ENCODE results near the gene BTG2.

The BTG2 gene

DNA sequence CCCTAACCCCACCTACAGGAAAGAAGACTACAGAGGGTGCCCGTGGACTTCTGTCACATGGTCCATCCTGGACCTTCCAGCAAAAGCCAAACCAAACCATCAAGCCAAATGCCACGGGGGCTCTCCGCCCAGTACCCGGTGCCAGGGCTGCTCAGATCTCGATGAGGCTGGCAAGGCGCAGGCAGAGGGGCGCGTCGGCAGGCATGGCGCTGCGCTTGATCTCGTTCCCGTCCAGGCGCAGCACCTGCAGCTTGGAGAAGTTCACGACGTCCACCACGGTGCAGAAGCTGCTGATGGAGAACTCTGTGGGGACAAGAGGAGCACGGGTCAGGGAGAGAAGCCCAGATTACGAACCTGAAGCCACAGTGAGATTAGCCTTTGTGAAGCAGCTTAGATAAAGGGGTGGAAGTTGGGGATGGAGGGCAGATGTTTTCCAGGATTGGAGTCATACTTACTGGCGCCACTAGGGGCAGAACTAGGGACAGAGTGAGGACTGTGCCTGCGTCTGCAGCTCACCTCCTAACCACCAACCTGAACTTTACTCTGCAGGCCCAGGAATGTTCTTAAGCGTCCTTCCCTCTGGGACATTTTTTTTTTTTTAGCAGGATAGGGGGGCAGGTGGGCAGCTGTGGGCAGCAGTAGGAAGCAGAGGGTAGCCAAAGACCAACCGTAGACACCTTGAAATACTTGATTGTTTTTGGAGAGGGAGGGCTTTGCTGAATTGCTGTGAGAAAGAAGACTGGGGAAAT, 37.0 kb downstream of the BTG2 start:
- peak; percentile 55 for DNase-seq (ENCODE audit: low spot score)

DNA sequence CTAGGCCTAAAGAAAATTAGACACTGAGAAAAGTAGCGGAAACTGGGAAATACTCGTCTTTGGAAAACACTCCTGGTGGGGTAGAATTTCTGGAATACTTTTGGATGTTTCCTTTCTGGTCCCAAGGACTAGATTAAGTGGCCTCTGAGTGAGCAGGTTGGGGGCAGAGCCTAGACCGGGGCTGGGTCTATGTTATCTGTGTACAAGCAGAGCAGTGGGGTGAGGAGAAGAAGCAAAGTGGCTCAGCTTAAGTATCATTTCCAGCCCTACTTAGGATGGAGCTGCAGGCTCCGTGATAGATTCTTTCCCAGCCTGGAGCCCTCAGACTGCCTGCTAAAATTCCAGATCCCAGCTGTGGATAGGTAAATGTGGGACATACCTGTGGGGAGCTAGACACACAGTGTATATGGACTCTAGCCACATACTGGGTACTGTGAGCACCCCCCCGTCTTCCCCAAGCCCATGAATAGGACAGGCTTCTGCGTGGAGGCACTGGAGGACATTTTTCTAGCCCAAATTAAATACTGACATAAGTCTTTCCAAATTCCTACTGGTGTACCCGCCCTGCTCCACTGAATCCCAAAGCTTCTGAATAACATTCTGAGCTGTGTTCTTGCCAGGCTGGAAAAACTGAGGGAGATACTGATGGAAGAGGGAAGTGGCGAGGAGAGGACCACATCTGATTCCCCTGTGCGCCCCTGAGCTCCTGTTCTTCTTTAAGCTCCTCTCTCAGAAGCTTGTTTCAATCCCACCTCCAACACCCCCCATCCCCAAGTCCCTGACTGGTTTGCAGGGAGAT, 38.8 kb downstream of the BTG2 start:
- no peak for DNase-seq (ENCODE audit: low spot score)

DNA sequence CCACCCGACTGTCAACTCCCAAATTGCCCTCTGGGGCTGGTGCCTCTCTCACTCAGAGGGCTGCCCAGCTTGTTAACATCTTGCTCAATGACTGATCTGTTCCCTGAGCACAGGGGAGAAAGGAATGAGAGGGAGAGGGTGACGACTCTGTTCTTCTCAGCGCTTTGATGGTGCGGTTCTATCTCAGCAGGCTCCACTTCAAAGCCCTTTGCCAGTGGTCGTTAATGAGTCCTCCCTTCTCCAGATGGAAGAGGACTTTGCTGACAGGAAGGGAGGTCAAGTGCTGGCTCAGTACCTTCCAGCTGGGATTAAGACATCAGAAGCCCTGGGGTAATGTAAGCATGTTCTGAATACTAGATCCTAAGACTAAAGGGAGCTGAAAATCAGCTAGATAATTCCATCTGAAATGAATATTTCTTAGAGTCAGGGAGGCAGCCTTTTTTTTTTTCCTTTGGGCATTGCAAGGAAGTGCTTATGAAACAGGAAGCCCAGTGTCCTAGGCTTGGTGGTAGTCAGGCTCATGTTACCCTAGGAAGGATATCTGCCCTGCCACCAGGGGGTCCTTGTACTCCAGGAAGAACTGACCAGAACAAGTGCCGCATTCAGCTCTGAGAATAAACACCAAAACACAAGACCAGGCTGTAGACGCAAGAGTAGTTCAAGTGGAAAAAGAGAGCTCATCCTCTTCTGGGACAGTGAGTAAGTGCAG, 40.9 kb downstream of the BTG2 start:
- peak; percentile 30 for DNase-seq (ENCODE audit: low spot score)

DNA sequence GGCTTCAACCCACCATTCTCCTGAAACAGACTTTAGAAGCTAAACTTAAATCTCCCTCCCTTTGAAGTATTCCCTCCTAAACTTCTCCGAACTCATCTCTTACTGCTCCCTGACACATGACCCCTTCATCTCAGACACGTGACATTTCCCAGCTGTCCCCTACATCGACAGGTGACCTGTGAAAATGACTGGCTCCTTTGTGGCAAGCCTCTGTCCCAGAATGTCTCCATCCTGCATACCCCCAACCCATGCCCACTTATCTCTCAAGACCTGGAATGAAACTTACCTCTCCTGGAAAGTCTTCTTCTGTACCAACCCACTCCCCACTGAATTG, 41.4 kb downstream of the BTG2 start:
- DNase-seq (ENCODE audit: low spot score) = no peak

DNA sequence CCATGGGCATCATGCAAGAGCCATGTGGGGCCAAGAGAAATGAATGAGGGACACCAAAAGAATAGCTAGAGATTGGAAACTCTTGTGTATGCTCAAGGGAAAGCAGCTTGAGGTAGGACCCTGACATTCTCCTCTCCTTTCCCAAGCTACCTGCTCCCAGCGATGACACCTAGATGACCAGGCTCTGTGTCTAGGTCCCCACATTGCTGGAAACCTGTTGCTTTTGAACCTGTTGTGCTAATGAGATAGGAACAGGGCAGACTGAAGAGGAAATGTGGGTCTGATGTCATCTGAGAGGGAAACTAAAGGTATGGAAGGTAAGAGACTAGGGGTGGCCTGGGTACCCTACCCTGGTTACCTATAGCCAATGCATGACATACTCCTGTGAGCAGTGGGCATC, 43.8 kb downstream of the BTG2 start:
- DNase-seq (ENCODE audit: low spot score) = no peak

DNA sequence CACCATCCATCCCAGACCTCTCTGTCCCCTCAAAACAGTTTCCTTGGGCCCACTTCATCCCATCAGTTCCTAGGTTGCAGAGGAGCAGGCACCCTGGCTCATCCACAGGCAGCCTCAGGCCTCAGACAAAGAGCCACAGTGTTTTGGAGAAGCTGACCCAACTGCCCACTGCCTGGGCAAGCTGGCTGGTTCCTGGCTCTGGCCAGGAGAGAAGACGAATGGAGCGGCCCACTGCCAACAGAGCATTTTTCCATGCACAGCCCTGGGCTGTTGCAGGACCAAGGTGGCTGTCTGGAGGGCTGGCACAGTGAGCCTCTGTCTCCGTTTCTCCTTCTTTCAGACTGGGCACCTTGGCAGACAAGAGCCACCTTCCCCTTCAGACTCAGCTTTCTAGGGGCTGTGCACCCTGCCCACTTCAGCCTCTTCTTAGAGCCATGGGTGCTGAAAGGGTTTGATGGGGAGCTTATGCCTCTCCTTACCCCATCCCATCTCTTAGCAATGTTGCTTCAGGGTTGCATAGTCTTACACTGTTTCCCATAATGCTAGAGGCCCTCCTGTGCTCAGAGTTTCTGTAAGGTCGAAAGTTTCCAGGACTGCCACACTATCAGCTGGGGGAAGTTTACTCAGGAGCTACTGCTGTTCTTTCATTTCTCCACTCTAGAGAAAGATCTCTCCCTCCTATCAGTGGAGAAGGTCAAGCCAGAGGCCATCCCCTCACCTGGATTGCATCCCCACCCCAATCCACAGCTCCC, 44.6 kb downstream of the BTG2 start:
- no peak for DNase-seq (ENCODE audit: low spot score)

DNA sequence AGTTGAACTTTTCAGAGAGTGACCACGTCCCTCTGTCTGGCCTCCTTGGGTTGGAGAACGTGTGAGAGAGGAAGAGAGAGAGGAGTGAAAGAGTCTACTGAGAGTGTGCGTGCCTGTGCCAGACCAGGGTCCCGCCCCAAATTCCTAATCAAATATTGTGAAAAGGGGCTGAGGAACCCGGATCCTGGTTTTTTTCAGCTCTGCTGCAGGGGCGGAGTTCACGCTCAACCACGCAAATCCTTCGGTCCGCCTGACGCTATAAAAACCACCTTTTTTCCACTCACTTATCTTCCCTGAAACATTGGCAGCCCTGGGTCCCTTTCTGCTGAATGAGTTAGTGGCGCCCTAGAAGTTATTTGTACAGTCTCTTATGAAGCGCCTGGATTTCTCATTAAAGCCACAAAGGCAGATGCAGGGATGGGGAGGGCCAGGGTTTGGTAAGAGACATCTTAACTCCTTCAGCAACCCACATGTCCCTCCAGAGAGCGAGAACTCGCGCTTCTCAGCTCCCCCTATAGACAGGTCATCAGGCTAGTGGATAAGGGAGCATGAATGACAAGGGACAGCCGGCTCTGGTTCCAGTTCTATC, 45.8 kb downstream of the BTG2 start, which contains the start of gene FMOD:
Gene FMOD, minus strand, starts transcription at position 86 of the 589 bp plus-strand sequence. CDS start 2,852 bp downstream, outside the sequence.
- DNase-seq (ENCODE audit: low spot score) = no peak

DNA sequence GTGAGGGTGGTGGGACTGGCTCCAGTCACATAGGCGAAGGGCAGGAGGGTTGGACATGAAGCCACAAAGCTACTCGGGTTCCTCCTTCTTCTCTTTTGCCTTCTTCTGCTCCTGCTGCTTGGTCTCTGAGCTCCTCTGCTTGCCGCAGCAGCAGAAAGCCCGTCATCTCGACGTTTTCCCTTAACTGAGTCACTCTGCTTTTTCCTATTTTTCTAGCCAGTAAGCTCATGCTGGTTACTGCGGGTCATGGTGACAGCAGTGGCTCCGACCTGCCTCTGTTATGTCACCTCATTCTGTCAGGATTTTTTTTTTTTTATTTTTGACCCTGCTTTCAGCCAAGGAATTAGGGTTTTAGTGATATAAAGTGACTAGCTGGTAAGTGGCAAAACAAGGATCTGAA, 48.2 kb downstream of the BTG2 start:
- no peak for DNase-seq (ENCODE audit: low spot score)

DNA sequence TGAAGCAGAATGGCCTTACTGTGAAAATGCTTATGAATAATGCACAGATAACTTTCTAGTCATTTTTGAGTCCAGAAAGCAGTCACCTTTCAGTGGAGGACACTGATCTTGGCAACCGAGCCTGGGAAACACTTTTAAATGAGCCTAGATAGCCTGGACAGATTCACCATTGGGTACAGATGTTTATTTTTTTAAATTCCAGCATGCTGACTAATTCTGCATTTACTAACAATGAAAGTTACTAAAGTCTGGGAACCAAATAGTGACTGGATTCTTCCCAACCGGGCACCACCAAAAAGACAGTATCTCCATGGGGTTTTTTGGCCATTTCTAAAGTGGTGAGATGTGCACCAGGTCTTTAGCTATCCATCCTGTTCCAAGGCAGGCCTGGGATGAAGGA, 48.9 kb downstream of the BTG2 start:
- no peak for DNase-seq (ENCODE audit: low spot score)

DNA sequence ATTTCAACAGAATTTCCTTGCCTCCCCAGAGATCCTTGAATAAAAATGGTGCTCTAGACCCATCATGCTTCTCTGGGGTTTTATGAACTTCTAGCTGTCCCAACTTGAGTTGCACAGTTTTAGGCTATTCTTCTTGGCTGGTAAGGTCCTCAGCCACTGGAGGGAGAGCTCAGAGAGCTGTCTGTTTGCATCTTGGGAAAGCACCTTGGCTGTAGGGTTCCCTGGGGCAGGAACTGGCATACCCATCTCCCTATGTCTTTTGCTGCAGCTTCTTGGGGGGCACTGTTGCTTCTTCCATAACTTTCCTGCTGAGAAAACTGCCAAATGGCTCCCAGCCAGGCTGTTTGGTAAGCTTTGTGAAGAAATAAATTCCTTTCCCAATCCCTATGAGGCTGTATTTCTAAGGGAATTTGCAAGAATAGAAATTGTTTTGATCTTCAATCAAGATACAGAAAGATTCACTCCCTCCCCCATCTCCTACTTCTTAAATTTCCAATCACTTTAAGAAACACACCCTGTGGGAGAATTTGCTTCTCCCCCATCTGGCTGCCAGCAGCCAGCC, 53.8 kb downstream of the BTG2 start:
- no peak for DNase-seq (ENCODE audit: low spot score)
